Stimulated activated CD8-positive, alpha-beta memory T cell treated with anti-CD3 and anti-CD28 coated beads, Interleukin-15, amount 100 ng/mL, for 24 hours (primary cell): ENCODE results near the gene MAPK12.

Source experiments
- DNase-seq: peaks from one replicate; pipeline ENCODE4 v3.0.0-alpha.2; 2020; ENCODE audit warnings: low read depth

Gene MAPK12

GRCh38 chr22:50232481-50233151 is 28.9 kb downstream of the MAPK12 start:
- no peak for DNase-seq

DNA sequence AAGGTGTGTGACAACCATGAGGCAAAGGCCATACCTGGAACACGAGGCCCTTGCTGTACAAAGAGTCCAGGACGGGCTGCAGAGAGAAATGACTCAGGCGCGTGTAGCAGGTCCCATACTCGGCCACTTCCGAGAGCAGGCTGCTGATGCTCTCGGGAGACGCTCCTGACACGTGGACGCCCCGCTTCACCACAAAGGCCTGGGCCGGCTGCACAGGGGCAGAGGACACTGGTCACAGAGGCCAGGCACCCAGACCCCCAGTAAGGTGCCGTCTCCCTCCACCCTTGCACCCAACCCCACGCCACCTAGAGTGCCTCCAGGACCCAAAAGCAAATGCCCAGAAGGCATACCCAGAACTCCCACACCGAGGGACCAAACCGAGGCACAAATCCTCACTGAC is 32.1 kb downstream of the MAPK12 start:
- DNase-seq = no peak

- DNase-seq = no peak
Observed at GRCh38 chr22:50228366-50228765, 33.1 kb downstream of the MAPK12 start.

DNA sequence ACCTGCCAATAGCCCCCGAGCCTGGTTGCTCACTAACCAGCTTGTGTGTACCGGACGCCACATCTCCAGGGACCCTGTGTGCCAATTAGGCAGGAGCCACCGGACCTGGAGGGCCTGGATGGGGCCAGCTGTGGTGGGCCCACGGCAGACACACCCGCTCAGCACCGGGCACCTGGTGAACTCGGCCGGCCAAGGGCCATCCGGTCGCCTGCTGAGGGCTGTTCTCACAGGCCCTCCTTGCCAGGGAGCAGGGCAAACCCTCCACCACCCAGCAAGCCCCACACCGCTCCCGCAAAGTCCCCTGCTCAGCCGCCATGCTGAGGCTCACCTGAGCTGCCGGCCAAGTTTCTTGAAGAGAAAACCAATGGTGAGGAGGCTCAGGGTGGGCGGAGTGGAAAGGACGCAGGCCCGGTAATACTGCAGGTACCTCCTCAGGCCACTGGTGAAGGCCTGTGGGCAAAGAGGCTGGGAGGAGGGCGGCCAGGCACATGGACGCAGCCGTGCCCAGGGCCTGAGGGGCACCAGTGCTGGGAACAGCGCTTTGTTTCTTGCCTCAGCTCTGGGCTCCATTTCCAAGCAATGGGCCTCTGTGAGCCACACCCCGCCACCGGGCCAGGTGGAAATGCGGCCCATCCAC is 33.8 kb downstream of the MAPK12 start:
- DNase-seq = no peak

DNA sequence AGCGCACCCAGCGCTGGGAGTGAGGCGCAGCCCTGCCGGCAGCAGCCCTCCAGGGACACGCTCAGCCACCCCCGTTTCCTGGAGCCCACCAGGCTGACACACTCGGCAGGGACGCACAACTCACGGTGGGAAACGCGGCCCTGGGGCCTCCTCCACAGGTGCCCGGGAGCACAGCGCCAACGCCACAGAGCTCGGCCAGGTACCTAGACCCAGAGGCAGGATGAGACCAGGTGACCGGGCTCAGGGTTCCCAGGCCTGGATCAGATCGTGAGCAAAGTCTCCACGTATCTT is 34.7 kb downstream of the MAPK12 start:
- no peak for DNase-seq

DNA sequence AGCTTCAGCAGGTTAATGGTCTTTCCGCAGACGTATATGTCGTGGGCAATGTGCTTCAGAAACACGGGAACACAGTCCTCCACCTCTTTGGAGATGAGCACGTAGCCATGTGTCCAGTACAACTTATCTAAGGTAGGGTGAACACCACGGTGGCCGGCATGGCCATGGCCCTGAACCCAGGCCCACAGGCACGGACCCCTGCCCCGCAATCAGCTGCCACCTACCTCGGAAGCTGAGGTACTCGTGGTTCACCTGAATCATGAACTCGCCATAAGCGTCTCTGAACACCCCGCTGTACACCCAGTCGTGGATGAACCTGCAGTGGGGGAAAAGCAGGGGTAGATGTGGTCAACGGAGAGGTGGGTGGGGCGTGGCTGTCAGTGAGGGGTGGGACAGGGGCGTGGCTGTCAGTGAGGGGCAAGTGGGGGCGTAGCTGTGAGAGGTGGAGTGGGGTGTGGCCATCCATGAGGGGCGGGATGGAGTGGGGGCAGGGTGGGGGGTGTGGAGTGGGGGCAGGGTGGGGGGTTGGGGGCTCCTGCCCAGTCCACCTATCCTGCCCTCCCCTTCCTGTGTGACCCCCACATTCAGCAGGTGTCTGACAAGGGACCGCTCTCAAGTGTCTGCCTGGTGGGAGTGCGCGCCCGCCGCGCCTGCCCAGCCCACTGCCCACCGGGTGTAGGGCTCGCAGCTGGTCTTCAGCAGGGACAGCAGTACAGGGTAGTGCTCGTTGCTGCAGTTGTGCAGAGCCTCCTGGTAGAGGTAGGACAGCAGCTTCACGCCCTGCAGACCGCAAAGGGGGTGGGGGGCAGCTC is 35.2 kb downstream of the MAPK12 start:
- DNase-seq = no peak

DNA sequence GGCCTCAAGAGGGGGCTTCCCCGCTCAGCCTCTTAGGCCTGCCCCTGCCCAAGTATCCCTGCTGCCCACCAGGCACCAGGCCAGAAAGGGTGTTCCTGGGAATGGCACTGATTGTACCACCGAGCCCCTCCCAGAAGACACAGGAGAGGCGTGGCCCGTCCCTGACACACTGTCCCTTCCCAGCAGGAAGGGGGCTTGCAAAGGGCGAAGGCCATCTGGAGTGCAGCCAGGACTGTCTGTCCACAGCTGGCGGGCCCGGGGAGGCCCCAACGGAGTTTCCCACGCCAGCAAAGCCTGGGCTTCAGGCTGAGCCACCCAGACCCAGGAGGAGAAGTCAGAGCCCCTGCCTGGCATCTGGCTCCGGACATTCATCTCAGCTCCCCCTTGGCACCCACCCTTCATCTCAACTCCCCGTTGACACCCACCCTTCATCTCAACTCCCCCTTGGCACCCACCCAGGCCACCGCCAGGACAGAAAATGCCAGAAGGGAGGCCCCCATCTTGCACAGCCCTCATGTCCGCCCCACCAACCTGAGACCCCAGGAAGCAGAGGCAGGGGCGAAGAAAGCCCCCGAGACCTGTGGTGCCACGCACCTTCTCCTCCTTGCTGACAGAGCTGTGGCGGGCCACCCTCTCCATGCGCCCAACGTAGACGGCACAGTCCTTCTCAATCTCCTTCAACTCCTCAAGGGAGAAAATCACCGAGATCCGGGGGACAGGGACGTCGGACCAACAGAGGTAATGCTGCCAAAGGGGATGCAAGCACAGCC is 36.1 kb downstream of the MAPK12 start:
- DNase-seq = no peak

- DNase-seq = no peak
Observed at GRCh38 chr22:50224071-50224470, 37.4 kb downstream of the MAPK12 start.

DNA sequence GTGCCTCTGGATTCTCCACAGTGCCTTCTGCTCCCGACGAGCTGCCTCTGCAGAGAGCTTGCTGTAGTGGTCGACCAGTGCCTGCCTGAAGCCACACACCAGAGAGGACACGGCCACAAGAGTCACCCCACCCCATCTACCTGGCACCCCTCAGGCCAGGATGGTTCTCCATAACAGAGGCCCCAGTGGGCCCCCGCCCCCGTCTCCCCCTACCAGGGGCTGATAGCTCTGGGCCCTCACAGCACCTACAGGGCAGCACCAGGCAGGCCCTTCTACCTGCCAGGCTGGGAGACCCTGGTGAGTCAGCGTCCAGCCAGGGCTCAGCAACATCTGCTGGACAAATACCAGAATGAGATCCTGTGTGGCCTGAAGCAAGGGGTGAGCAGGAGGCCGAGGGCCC is 39.0 kb downstream of the MAPK12 start:
- no peak for DNase-seq

- no peak for DNase-seq
Observed at GRCh38 chr22:50221410-50222300, 39.8 kb downstream of the MAPK12 start.

- no peak for DNase-seq
Observed at GRCh38 chr22:50220603-50221409, 40.7 kb downstream of the MAPK12 start.

DNA sequence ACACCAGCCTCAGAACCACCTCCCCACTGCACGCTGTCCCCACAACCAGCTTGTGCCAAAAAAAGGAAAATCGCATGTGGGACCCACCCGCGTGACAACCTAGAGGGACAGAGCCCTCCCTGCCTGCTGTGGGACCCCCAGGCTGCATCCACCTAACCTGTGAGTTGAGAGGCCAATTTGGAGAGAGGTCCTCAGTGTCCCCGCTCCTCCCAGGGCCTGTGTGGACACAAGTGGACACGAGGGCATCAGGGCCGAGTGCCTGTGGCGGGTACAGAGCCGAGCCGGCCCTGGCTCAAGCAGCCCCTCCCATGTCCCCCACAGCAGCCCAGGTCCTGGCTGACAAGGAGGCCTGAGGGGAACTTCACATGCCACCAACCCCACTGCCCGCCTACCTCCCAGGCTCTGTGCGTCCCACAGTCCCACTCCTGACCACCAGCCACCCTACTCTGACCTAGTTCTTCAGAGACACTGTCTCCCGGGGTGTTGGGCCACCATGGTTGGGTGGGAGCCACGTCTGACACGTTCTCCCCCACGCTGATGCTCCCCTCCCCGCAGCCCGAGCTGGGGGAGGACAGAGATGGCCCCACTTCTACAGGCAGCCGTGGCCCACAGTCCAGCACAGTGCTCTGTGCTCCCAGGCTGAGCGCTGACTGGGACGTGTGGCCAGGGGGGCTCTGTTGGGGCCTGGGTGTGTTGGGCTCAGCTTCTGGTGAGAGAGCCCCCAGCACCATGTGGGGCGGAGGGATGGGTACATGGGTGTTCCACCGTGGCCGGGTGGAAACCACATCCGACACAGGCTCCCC is 41.5 kb downstream of the MAPK12 start:
- DNase-seq = no peak

- no peak for DNase-seq
Observed at GRCh38 chr22:50218996-50219727, 42.3 kb downstream of the MAPK12 start.

DNA sequence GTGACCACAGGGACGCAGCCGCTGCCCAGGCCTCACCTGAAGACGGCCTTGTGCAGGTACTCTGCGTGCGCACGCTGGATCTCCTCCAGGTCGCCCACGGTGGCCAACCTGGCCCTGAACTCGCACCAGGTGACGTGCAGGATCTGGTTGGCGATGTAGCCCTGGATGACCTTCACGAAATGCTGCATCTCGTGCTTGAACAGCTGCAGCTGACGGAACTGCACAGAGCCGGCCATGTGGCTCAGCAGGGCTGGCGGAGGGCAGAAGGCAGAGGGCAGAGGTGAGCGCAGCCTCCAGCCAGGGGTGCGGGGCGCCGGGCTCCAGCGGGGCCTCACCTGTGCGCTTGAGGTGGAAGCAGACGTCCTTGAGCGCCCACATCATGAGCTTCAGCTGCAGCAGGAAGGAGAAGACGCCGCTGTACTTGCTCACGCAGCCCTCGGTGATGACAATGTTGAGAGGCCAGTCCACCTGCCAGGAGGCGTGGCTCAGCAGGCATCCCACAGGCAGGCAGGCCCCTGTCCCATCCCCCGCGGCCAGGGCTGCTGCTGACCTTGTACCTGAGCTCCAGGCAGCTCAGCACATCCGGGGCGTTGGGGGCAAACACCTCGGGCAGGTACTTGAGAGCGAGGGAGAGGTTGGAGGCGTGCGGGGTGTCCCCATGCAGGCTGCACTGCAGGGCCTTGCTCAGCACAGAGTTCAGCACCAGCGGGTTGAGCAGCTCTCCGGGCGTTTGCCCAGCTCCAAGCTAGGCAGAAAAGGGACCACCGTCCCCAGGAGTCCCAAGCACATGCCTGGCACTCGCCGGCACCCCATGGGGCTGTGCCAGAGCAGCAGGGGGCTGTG is 43.1 kb downstream of the MAPK12 start:
- no peak for DNase-seq

GRCh38 chr22:50217543-50218152 is 43.8 kb downstream of the MAPK12 start:
- DNase-seq = no peak

DNA sequence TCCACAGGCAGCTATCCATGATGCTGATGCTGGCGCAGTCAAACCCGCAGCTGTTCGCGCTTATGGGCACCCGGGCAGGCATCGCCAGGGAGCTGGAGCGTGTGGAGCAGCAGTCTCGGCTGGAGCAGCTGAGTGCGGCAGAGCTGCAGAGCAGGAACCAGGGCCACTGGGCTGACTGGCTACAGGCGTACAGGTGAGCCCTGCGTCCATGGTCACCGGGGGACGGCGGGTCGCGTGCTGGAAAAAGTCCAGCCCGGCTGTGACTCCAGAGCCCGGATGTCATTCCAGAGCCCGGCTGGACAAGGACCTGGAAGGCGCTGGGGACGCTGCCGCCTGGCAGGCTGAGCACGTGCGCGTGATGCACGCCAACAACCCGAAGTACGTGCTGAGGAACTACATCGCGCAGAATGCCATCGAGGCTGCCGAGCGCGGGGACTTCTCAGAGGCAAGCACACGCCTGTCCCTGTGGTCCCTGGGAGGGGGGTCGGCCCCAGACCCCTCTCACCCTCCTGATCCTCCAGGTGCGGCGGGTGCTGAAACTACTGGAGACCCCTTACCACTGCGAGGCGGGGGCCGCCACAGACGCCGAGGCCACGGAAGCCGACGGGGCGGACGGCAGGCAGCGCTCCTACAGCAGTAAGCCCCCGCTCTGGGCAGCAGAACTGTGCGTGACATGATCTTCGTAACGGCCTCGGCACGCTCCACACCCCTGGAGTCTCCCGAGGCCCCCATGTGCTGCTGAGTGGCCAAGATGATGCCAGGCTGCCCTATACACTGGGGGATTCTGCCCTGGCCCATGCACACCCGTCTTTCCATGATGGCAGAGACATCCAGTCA is 44.6 kb downstream of the MAPK12 start:
- DNase-seq = no peak
